GM20431 (cell line): ENCODE data around the gene ABLIM2.

Source experiments
- in situ Hi-C: fragments of 300-500 bp; cut with MseI, MboI; formaldehyde crosslinking; loops from one replicate; pipeline ENCODE4 v1.15.0; 2020; ENCODE audit warnings: low sequenced_read_pairs; ENCODE audit not compliant: unreplicated experiment

ABLIM2 gene

DNA sequence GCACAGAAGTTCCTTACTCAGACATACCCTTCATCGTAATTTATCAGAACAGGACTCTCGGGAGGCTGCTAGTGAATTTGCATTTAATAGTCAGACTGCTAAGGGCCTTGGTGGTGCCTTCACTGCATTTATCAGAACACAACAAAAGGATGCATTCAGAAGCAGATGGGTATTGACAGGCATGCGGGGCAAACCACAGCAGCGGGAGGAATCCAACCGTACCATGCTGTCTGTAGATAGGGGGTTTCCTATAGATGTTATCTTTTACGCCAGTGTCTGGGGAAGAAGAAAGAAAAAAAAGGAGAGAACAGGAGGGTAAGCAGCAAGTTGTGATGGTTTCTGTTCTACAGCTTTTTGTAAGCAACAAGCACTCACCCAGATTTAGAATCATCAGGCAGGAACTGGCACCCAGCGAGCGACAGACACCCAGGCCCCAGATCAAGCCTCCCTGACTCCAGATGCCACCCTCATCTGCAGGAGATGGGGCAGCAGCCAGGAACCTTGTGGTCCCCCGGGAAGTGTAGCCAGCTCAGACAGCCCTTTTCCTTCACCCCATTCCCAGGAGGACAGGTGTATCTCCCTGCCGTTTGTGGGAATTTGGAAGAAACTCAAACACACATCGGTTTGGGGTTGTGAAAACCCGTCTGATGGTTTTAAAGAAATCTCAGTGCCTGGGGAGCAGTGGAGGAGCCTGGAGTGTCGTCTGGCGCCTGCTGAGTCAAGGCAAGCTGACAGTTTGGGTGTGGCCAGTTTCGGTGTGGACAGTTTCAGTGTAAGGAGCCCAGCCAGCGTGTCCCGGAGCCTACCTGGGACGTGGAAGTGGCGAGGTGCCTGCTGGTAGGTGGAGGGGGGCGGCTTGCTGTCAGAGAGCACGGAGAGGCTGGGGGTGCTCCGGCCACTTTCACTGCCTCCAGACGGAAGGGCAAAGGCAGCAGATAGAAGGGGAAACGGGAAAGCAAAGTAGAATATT lies 138.9 kb downstream of the ABLIM2 start:
- in situ Hi-C loops = no loop called here

- in situ Hi-C loops = no loop called here
Observed at GRCh38 chr4:8016527-8016926, 142.1 kb downstream of the ABLIM2 start.

DNA sequence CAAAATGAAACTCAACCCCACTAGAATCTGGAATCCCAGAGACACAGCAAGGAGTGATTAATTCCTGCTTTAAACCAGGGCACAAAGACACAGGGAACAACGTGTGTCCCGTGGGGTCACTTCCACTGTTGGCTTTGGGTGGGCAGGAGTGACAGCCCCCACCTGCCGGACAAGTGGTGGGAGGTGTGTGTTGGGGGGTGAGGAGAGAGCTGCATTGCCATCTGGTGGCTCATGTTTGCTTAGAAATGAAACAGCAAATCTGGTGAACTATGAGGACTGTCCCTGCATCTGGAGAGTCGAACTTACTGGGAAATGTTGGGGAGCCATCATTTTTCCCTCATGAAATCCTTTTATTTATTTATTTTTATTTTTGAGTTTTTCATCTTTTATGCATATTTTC lies 143.1 kb downstream of the ABLIM2 start:
- in situ Hi-C loops = no loop called here

- in situ Hi-C loops = no loop called here
Observed at GRCh38 chr4:8013976-8014726, 144.5 kb downstream of the ABLIM2 start.

DNA sequence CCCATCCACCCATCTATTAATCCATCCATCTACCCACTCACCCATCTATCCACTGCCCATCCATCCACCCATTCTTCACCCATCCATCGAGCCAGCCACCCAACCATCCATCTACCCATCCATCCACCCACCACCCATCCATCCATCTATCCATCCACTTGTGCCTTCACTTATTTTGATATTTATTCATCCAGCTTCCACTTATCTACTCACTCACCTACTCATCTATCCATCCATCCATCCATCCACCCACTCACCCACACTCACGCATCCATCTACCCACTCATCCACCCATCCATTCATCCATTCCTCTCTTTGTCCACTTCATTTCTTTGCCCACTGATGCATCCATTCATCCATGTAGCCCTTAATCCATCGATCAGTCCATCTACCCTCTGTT lies 146.1 kb downstream of the ABLIM2 start:
- in situ Hi-C loops = no loop called here

- in situ Hi-C loops = no loop called here
Observed at GRCh38 chr4:8010618-8011017, 148.0 kb downstream of the ABLIM2 start.

DNA sequence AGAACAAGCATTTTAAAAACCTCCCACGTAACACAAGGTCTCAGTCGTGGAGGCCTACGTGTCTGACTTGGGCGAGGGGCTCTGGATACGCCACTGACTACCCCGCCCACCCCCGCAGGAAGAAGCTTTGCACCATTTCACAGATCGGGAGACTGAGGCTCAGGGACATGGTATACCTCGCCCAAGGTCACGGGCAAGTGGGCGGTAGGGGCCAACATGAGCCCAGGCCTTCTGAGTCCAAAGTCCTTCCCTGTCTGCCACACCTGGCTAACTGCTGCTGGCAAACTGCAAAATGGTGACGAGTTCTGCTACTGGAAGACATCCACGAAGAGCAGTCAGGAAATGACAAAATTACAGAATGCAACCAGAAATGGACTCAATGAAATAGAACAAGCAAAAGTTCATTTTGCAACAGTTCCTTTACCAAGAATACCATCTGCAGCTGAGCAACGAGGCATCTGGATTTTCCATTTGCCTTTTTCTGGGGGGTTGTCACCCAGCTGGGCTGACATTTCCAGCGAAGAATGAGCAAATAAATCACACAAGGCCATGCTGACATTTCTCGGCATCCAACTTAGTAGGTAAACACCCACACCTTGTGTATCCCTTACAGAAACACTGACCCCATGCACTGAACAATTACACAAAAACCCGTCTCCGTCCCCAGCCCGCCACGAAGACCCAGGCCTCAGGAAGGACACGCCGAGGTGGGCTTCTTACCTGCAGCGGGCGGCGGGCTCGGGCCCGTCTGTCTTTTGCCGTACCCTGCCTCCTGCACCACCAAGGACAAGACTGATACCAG lies 148.7 kb downstream of the ABLIM2 start:
- in situ Hi-C loops = no loop called here

GRCh38 chr4:8009097-8009496 lies 149.5 kb downstream of the ABLIM2 start:
- in situ Hi-C loops = no loop called here

DNA sequence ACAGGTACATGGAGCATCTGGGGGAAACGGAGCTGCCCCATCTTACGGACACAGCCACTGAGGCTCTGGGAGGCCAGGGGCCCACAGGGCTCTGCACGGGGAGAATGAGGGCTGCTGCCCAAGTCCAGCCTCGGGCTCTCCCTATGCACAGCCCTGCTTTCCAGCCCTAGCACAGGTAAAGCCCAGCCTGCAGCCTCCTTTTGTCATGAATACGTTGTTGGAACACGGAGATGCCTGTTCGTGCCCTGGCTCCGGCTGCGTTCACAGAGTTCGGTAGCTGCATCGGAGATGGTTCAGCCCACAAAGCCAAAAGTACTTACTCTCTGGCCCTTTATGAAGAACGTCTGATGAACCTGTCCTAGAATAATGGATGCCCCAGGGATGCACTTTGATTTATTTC lies 150.2 kb downstream of the ABLIM2 start:
- in situ Hi-C loops = no loop called here

DNA sequence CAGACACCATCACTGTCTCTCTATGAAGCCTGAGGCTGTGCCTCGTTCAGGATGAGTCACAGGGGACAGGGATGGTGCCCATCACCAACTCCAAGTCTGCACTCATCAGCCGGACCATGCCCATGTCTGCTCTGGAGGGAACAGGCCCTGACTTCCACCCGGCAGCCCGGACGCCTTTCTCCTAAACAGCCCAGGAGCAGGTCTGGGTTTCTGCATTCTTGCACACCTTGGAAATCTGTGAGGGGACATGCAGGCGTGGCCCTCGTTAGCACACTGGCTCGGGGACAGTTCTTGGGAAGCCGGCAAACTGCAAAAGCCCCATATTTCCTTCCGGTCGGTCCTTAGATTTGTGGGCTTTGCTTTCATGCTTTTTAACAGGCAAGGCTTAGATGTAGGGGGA lies 151.0 kb downstream of the ABLIM2 start:
- in situ Hi-C loops = no loop called here

- in situ Hi-C loops = no loop called here
Observed at GRCh38 chr4:8006471-8006870, 152.1 kb downstream of the ABLIM2 start.

GRCh38 chr4:8005814-8006215 lies 152.8 kb downstream of the ABLIM2 start:
- in situ Hi-C loops = no loop called here

DNA sequence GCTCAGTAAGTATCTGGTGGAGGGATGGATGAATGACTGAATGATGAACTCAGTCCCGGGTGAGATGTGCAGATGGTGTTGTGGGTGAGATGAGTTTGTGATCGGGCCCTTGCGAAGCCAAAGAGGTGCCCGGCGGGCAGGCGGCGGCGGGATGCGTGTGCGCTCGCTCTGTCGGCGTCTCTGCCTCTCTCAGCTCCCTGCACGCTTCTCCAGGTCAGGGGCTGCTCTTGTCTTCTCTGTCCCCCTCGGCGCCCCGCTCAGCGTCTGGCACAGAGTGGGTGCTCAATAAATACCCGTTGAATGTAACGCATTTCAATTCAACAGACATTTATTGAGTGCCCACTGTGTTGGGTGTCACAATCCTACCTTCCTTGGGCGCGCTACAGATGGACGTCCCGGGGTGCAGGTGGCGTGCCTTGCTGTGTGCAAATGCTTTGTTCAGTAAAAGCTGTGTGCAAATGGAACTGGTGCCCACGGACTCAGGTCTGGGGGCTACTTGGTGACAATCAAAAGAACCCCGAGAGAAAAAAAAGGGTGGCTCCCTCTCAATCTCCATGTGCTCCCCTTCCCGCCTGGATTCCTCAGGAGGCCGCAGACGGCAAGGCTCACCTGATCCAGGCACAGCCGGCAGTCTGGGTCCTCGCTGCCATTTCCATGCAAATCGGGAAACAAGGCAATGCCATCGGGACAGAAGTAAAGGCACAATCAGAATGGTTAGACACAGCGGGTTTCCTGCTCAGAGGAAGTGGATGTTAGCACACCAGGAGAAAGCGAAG lies 153.4 kb downstream of the ABLIM2 start:
- in situ Hi-C loops = no loop called here

DNA sequence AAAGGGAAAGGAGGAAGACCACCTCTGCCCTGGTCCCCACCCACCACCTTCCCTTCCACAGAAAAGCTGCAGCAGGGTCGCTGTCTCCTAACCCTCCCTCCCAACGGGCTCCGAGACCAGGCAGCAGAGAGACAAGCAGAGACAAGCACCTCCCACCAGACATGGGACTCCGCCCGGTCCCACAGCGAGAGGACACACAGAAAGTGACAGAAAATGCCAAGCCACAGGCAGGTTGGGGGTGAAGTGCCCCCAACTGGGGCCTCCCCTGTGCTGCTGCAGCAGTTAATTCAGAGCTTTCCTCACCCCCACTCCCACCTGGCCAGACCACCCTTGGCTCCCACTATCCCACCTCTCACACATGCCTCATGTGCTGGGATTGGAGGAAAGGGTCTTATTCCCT lies 154.5 kb downstream of the ABLIM2 start:
- in situ Hi-C loops = no loop called here

GRCh38 chr4:8002525-8003309 lies 155.9 kb downstream of the ABLIM2 start:
- in situ Hi-C loops = no loop called here

- in situ Hi-C loops = no loop called here
Observed at GRCh38 chr4:8001564-8002355, 156.9 kb downstream of the ABLIM2 start.

GRCh38 chr4:8000721-8001491 lies 157.7 kb downstream of the ABLIM2 start:
- in situ Hi-C loops = no loop called here
